DMS114 treated with DMSO at 0.1 percent for 48 hours (cell line): Measurements from ENCODE around the gene PTPN7.
"Not testable (repeated sequence)": the region's sequence is repeated elsewhere in the genome, so short reads cannot be mapped to it uniquely, and the experiment has no call there.

ENCODE experiments used
- DNase-seq: peaks from one replicate; lab custom pipeline; 2025; ENCODE audit not compliant: unreplicated experiment; lab: John Stamatoyannopoulos, UW

Gene PTPN7

GRCh38 chr1:202154148-202154765 lies 6.1 kb downstream of the PTPN7 start:
- no peak for DNase-seq

GRCh38 chr1:202153284-202153683 lies 7.1 kb downstream of the PTPN7 start:
- no peak for DNase-seq

GRCh38 chr1:202152399-202152798 lies 8.0 kb downstream of the PTPN7 start:
- no peak for DNase-seq

- no peak for DNase-seq
Measured at GRCh38 chr1:202151045-202151444, 9.4 kb downstream of the PTPN7 start.

GRCh38 chr1:202150602-202151001 lies 9.8 kb downstream of the PTPN7 start:
- no peak for DNase-seq

GRCh38 chr1:202150187-202150586 lies 10.2 kb downstream of the PTPN7 start:
- DNase-seq, result no peak

GRCh38 chr1:202149566-202149965 lies 10.8 kb downstream of the PTPN7 start:
- no peak for DNase-seq

GRCh38 chr1:202148391-202148790 lies 12.0 kb downstream of the PTPN7 start:
- DNase-seq, result no peak

- no peak for DNase-seq
Measured at GRCh38 chr1:202146993-202147392, 13.4 kb downstream of the PTPN7 start.

GRCh38 chr1:202146279-202146678 lies 14.1 kb downstream of the PTPN7 start:
- no peak for DNase-seq

GRCh38 chr1:202145744-202146140 lies 14.7 kb downstream of the PTPN7 start:
- not testable (repeated sequence) for DNase-seq

- no peak for DNase-seq
Measured at GRCh38 chr1:202145068-202145743, 15.2 kb downstream of the PTPN7 start.

GRCh38 chr1:202144402-202145067 lies 15.9 kb downstream of the PTPN7 start, which contains the start of gene ARL8A:
Gene ARL8A, minus strand, starts transcription at chr1:202144737. Its CDS starts 165 bp downstream, at chr1:202144572.
- DNase-seq, result peak; percentile 22

GRCh38 chr1:202143768-202144401 lies 16.5 kb downstream of the PTPN7 start:
- no peak for DNase-seq

- DNase-seq, result no peak
Measured at GRCh38 chr1:202143011-202143767, 17.2 kb downstream of the PTPN7 start.

- DNase-seq, result not testable (repeated sequence)
Measured at GRCh38 chr1:202141468-202141867, 18.9 kb downstream of the PTPN7 start.

- no peak for DNase-seq
Measured at GRCh38 chr1:202140833-202141232, 19.6 kb downstream of the PTPN7 start.

- DNase-seq, result peak; percentile 56
Measured at GRCh38 chr1:202135221-202135721, 25.1 kb downstream of the PTPN7 start.

- DNase-seq, result no peak
Measured at GRCh38 chr1:202134645-202135172, 25.7 kb downstream of the PTPN7 start.

- no peak for DNase-seq
Measured at GRCh38 chr1:202133989-202134388, 26.4 kb downstream of the PTPN7 start.
